Lung (tissue), 12 donors: ENCODE data around the gene KANSL1L. TPM values are rescaled to one million over a fixed set of nuclear protein-coding genes. Genes with fewer than 3 reads are reported as not detected.

Experiments used
- ATAC-seq: fragments of 200-7000 bp; cut with Tn5 transposase; one replicate; pipeline ENCODE4 v1.9.1; 2020; ENCODE audit warnings: moderate number of reproducible peaks; ENCODE audit not compliant: insufficient read depth, low FRiP score
- DNase-seq, 3 donors: peaks; one replicate each; pipeline ENCODE4 v3.0.0-alpha.2; 2013 to 2017
- H3K27ac ChIP-seq, 2 donors: one replicate each; pipeline ENCODE4 v1.5.1; 2013; ENCODE audit warnings: mild to moderate bottlenecking in 2 of 2, moderate library complexity in 2 of 2, control low read depth in 1 of 2, inconsistent platforms in 1 of 2, low read depth in 1 of 2, low read length in 1 of 2
- H3K27me3 ChIP-seq, 3 donors: one replicate each; pipeline ENCODE4 v1.5.1; 2013; ENCODE audit warnings: low read length in 2 of 3; ENCODE audit not compliant: control insufficient read depth in 3 of 3, insufficient read depth in 3 of 3
- H3K36me3 ChIP-seq, 4 donors: one replicate each; pipeline ENCODE4 v1.5.1; 2013; ENCODE audit warnings: low read length in 4 of 4, mild to moderate bottlenecking in 1 of 4, moderate library complexity in 1 of 4; ENCODE audit not compliant: control insufficient read depth in 4 of 4, insufficient read depth in 4 of 4
- H3K4me1 ChIP-seq, 5 donors: one replicate each; pipeline ENCODE4 v1.5.1; 2013; ENCODE audit warnings: low read length in 5 of 5, mild to moderate bottlenecking in 2 of 5, moderate library complexity in 1 of 5; ENCODE audit not compliant: control insufficient read depth in 5 of 5, insufficient read depth in 5 of 5
- H3K4me3 ChIP-seq: one replicate; pipeline ENCODE4 v1.5.1; 2013; ENCODE audit warnings: mild to moderate bottlenecking, control low read depth, moderate library complexity
- H3K9ac ChIP-seq, 2 donors: one replicate each; pipeline ENCODE4 v1.5.1; 2013; ENCODE audit warnings: low read length in 2 of 2, control low read depth in 1 of 2; ENCODE audit not compliant: insufficient read depth in 1 of 2
- H3K9me3 ChIP-seq, 4 donors: one replicate each; pipeline ENCODE4 v1.5.1; 2013; ENCODE audit warnings: low read length in 3 of 4, mild to moderate bottlenecking in 1 of 4, moderate library complexity in 1 of 4; ENCODE audit not compliant: control insufficient read depth in 4 of 4, insufficient read depth in 3 of 4
- CTCF ChIP-seq: IDR thresholded peaks from 2 replicates; pipeline ENCODE4 v1.5.1; 2012; ENCODE audit warnings: mild to moderate bottlenecking; ENCODE audit errors: control extremely low read depth, extremely low read depth
- WGBS, 2 donors: extraction: QIAGEN DNeasy Blood & Tissue Kit; methylation state at CpG; one replicate each; pipeline ENCODE4 v1.1.7; 2013; 5-methylcytosine and 5-hydroxymethylcytosine counted together
- polyA plus RNA-seq, 2 donors: library from polyadenylated mRNA; stranded (reverse); fragments of 200-250 nt; gene quantifications; one replicate each; pipeline ENCODE4 v1.2.1, GENCODE V29; 2013
- total RNA-seq, 2 donors: library from RNA; depleted of rRNA in 1 of 2; stranded (reverse); fragments of >200 nt in 1 of 2; gene quantifications; one replicate each; pipeline ENCODE4 v1.2.1, GENCODE V29; 2014 to 2021
- donor health status: control.
- donor health status: control.
- donor health status: Bipolar disorder and iron deficiency.
- donor health status: healthy.
- donor health status: DM: yes; HTN: yes; CAD: no.

The KANSL1L gene
- total and polyA plus RNA-seq, 4 donors, result 6.1 to 117 (median 17.0) TPM

- H3K4me1 ChIP-seq, result peaks cover 0 to 15% (median 9%) of the 10 kb centered on the region in 5 donors
- DNase-seq (no peak), ATAC-seq (no peak)
- peaks cover 0 to 5% (median 2%) of the 10 kb centered on the region in 4 donors for H3K36me3 ChIP-seq
- no peak overlapping the region for H3K9ac ChIP-seq
- peaks cover 0 to 3% (median 0%) of the 10 kb centered on the region in 3 donors for H3K27me3 ChIP-seq
- no peak overlapping the region for H3K27ac ChIP-seq
- TF ChIP-seq CTCF, result no peak
- WGBS, 2 donors, result 97% methylated on average over 30 to 32 of the region's 32 CpGs
- no peak overlapping the region for H3K4me3 ChIP-seq
- H3K9me3 ChIP-seq, result no peaks in the 10 kb centered on the region
Observed at GRCh38 chr2:210000464-210001324, 170.5 kb downstream of the KANSL1L start.

- WGBS, 2 donors, result 48 to 86% methylated on average over 1 of the region's 1 CpG
- H3K4me1 ChIP-seq, result peaks cover 0 to 9% (median 0%) of the 10 kb centered on the region in 5 donors
- H3K27ac ChIP-seq, result no peak overlapping the region
- DNase-seq, result no peak
- no peaks in the 10 kb centered on the region for H3K9me3 ChIP-seq
- peaks cover 0 to 5% (median 0%) of the 10 kb centered on the region in 4 donors for H3K36me3 ChIP-seq
- H3K4me3 ChIP-seq, result no peak overlapping the region
- no peak for TF ChIP-seq CTCF
- no peak for ATAC-seq
- H3K9ac ChIP-seq, result no peak overlapping the region
- peaks cover 0 to 3% (median 0%) of the 10 kb centered on the region in 3 donors for H3K27me3 ChIP-seq
Observed at GRCh38 chr2:209998596-209998995, 172.6 kb downstream of the KANSL1L start.

GRCh38 chr2:209993968-209994367 lies 177.2 kb downstream of the KANSL1L start:
- Histone ChIP-seq H3K4me1 (no peaks in the 10 kb centered on the region), H3K4me3 (no peak overlapping the region), H3K36me3 (no peaks in the 10 kb centered on the region), H3K27me3 (peaks cover 0 to 3% (median 0%) of the 10 kb centered on the region in 3 donors), H3K9ac (no peak overlapping the region), H3K9me3 (no peaks in the 10 kb centered on the region), H3K27ac (no peak overlapping the region)
- no peak for ATAC-seq
- WGBS, 2 donors, result 95 to 97% methylated on average over 9 of the region's 9 CpGs
- no peak for TF ChIP-seq CTCF
- DNase-seq, result no peak
